ENCODE data around the gene KIR2DL1. TPM values are rescaled to one million over a fixed set of nuclear protein-coding genes. Genes with fewer than 3 reads are reported as not detected.

KIR2DL1 gene
- total RNA-seq, 2 donors from 2014 or later: not detected

DNA sequence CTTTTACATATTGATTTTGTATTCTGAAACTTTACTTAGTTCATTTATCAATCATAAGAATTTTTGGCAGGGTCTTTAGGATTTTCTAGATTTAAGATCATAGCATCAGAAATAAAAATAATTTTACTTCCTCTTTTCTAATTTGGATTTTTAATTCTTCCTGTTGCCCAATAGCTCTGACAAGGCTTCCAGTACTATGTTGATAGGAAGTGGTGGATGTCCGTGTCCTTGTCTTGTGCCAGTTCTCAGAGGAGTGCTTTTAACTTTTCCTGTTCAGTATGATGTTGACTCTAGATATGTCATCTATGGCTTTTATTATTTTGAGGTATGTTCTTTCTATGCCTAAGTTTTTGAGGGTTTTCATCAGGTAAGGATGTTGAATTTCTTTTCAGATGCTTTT, 26.2 kb downstream of the KIR2DL1 start:
- Mint-ChIP-seq H3K27me3 (ENCODE audit: insufficient read depth) (no peaks in the 10 kb centered on the region), H3K4me1 (no peaks in the 10 kb centered on the region), H3K4me3 (no peak overlapping the region), H3K36me3 (ENCODE audit: low read depth) (no peaks in the 10 kb centered on the region), H3K27ac (no peak overlapping the region), H3K9me3 (peaks cover 25% of the 10 kb centered on the region)
- H3K36me3 ChIP-seq (ENCODE audit: control insufficient read depth, insufficient read depth, low read length): no peaks in the 10 kb centered on the region
- no peaks in the 10 kb centered on the region for H3K4me1 ChIP-seq (ENCODE audit: control insufficient read depth, insufficient read depth, low read length)
- no peak overlapping the region for H3K4me3 ChIP-seq (ENCODE audit: low read length)
- WGBS, 2 experiments (ENCODE audit: insufficient coverage in 1 of 2, insufficient read length in 1 of 2): 20 to 75% methylated on average over 1 of the region's 1 CpG
- no peaks in the 10 kb centered on the region for H3K27me3 ChIP-seq (ENCODE audit: control insufficient read depth, insufficient read depth, low read length, poor library complexity, severe bottlenecking)
- H3K9me3 ChIP-seq (ENCODE audit: control insufficient read depth, low read length): peaks cover 49% of the 10 kb centered on the region
- H3K27ac ChIP-seq (ENCODE audit: low read depth, low read length): no peak overlapping the region
- DNase-seq: no peak
- H3K9ac ChIP-seq (ENCODE audit: extremely low read depth, low read length, poor library complexity, severe bottlenecking): no peak overlapping the region
- TF ChIP-seq, protein P1, sequence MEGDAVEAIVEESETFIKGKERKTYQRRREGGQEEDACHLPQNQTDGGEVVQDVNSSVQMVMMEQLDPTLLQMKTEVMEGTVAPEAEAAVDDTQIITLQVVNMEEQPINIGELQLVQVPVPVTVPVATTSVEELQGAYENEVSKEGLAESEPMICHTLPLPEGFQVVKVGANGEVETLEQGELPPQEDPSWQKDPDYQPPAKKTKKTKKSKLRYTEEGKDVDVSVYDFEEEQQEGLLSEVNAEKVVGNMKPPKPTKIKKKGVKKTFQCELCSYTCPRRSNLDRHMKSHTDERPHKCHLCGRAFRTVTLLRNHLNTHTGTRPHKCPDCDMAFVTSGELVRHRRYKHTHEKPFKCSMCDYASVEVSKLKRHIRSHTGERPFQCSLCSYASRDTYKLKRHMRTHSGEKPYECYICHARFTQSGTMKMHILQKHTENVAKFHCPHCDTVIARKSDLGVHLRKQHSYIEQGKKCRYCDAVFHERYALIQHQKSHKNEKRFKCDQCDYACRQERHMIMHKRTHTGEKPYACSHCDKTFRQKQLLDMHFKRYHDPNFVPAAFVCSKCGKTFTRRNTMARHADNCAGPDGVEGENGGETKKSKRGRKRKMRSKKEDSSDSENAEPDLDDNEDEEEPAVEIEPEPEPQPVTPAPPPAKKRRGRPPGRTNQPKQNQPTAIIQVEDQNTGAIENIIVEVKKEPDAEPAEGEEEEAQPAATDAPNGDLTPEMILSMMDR (conservative IDR thresholded peaks at IDR 0.05): no peak

DNA sequence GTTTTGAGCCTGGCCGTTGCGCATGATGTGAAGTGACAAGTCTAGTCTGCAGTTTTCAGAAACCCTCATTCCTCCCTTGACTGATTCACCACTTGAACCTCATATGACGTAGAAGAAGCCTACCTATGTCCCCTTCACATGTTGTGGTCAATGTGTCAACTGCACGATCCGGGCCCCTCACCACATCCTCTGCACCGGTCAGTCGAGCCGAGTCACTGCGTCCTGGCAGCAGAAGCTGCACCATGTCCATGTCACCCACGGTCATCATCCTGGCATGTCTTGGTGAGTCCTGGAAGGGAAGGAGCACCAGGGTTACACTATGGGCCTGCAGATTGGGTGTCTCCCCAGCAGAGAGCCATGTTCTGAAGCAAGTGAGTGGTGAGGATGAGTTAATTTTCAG, 33.8 kb downstream of the KIR2DL1 start, which contains the start of gene KIR2DL4:
Gene KIR2DL4, plus strand, starts transcription at position 201 of the 400 bp plus-strand sequence. Its CDS starts 42 bp downstream, at position 243.
- Histone ChIP-seq H3K27me3 (ENCODE audit: control insufficient read depth, insufficient read depth, low read length, poor library complexity, severe bottlenecking) (no peaks in the 10 kb centered on the region), H3K9ac (ENCODE audit: extremely low read depth, low read length, poor library complexity, severe bottlenecking) (no peak within 1 kb of the TSS), H3K36me3 (ENCODE audit: control insufficient read depth, insufficient read depth, low read length) (no peaks in the 10 kb centered on the region), H3K27ac (ENCODE audit: low read depth, low read length) (no peak within 1 kb of the TSS), H3K4me3 (ENCODE audit: low read length) (no peak within 1 kb of the TSS), H3K9me3 (ENCODE audit: control insufficient read depth, low read length) (peaks cover 30% of the 10 kb centered on the region), H3K4me1 (ENCODE audit: control insufficient read depth, insufficient read depth, low read length) (no peaks in the 10 kb centered on the region)
- Mint-ChIP-seq H3K36me3 (ENCODE audit: low read depth) (no peaks in the 10 kb centered on the region), H3K4me3 (no peak within 1 kb of the TSS), H3K27ac (no peak within 1 kb of the TSS), H3K9me3 (peaks cover 67% of the 10 kb centered on the region), H3K27me3 (ENCODE audit: insufficient read depth) (peaks cover 1% of the 10 kb centered on the region), H3K4me1 (no peaks in the 10 kb centered on the region)
- no peak for DNase-seq
- WGBS, 2 experiments (ENCODE audit: insufficient coverage in 1 of 2, insufficient read length in 1 of 2): 83 to 85% methylated on average over 5 to 10 of the region's 10 CpGs
- TF ChIP-seq, protein P1 (conservative IDR thresholded peaks at IDR 0.05): no peak

DNA sequence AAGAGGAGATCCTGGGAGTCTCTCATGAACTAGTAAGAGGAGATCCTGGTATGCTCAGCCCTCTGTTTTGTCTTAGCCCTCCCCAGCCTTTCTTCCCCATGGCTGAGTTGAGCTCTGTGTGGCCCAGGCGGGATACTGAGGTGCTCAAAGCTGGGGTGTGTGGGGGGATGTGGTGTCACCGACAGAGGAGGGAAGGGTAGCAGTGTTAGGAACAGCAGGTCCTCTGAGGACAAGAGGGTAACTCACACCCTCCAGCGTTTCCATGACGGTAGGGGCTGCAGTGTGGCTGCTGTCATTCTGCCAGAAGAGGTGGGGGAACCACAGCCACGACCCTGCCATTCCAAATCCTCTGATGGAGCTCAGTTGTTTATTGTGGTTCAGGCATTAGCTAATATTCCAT, 34.5 kb downstream of the KIR2DL1 start:
- Mint-ChIP-seq H3K9me3 (peaks cover 74% of the 10 kb centered on the region), H3K27ac (no peak overlapping the region)
- H3K9ac ChIP-seq (ENCODE audit: extremely low read depth, low read length, poor library complexity, severe bottlenecking): no peak overlapping the region

More for the DNA sequence above, 34.5 kb downstream of the KIR2DL1 start:
- Histone ChIP-seq H3K27ac (ENCODE audit: low read depth, low read length) (no peak overlapping the region), H3K4me1 (ENCODE audit: control insufficient read depth, insufficient read depth, low read length) (no peaks in the 10 kb centered on the region), H3K4me3 (ENCODE audit: low read length) (no peak overlapping the region), H3K27me3 (ENCODE audit: control insufficient read depth, insufficient read depth, low read length, poor library complexity, severe bottlenecking) (no peaks in the 10 kb centered on the region), H3K36me3 (ENCODE audit: control insufficient read depth, insufficient read depth, low read length) (no peaks in the 10 kb centered on the region), H3K9me3 (ENCODE audit: control insufficient read depth, low read length) (peaks cover 37% of the 10 kb centered on the region)
- Mint-ChIP-seq H3K27me3 (ENCODE audit: insufficient read depth) (peaks cover 1% of the 10 kb centered on the region), H3K36me3 (ENCODE audit: low read depth) (no peaks in the 10 kb centered on the region), H3K4me1 (no peaks in the 10 kb centered on the region), H3K4me3 (no peak overlapping the region)
- DNase-seq: no peak
- TF ChIP-seq, protein P1 (conservative IDR thresholded peaks at IDR 0.05): no peak
- 43 to 70% methylated on average over 2 to 5 of the region's 5 CpGs for WGBS, 2 experiments (ENCODE audit: insufficient coverage in 1 of 2, insufficient read length in 1 of 2)

Data from endodermal cell (in vitro differentiated cells).